Thoracic aorta (tissue), 2 donors: ENCODE data around the gene AGXT. TPM values are rescaled to one million over a fixed set of nuclear protein-coding genes. Genes with fewer than 3 reads are reported as not detected.

Source experiments
- ATAC-seq: fragments of 150-250 bp; one replicate; pipeline ENCODE4 v1.8.0; 2017; ENCODE audit warnings: low read depth; ENCODE audit not compliant: insufficient number of reproducible peaks, low FRiP score
- DNase-seq: peaks from one replicate; pipeline ENCODE4 v3.0.0-alpha.2; 2020; ENCODE audit warnings: low spot score
- H3K27ac ChIP-seq, 2 donors: fragments of 200-600 bp; sonication (generic); 1 replicate in 1 of 2; 2 replicates in 1 of 2; pipeline ENCODE4 v1.5.1; 2016; ENCODE audit warnings: mild to moderate bottlenecking in 2 of 2, moderate library complexity in 2 of 2
- H3K27me3 ChIP-seq: fragments of 200-600 bp; sonication (generic); replicated peaks from 2 replicates; pipeline ENCODE4 v1.6.0; 2016; ENCODE audit warnings: mild to moderate bottlenecking; ENCODE audit not compliant: insufficient read depth
- H3K36me3 ChIP-seq: fragments of 200-600 bp; sonication (generic); one replicate; pipeline ENCODE4 v1.5.1; 2016
- H3K4me1 ChIP-seq, 2 donors: fragments of 200-600 bp; sonication (generic); 1 replicate in 1 of 2; 2 replicates in 1 of 2; pipeline versions ENCODE4 v1.5.1 to v1.6.0; 2016; ENCODE audit warnings: low read depth in 2 of 2, mild to moderate bottlenecking in 1 of 2; ENCODE audit not compliant: control insufficient read depth in 1 of 2
- H3K4me3 ChIP-seq: fragments of 200-600 bp; sonication (generic); 2 replicates; pipeline ENCODE4 v1.5.1; 2016; ENCODE audit warnings: mild to moderate bottlenecking
- H3K9me3 ChIP-seq: fragments of 200-600 bp; sonication (generic); 2 replicates; pipeline ENCODE4 v1.5.1; 2016
- total RNA-seq, 2 donors: library from RNA; depleted of rRNA; stranded (reverse); fragments of >200 nt; gene quantifications; one replicate each; pipeline versions ENCODE4 v1.1.0 to v1.2.3, GENCODE V29; 2016
- TF ChIP-seq, protein P1 (sequence below): fragments of 200-600 bp; sonication (generic); IDR thresholded peaks from one replicate; pipeline ENCODE4 v1.5.1; 2019; ENCODE audit warnings: antibody characterized with exemption

AGXT gene
- not detected for total RNA-seq

DNA sequence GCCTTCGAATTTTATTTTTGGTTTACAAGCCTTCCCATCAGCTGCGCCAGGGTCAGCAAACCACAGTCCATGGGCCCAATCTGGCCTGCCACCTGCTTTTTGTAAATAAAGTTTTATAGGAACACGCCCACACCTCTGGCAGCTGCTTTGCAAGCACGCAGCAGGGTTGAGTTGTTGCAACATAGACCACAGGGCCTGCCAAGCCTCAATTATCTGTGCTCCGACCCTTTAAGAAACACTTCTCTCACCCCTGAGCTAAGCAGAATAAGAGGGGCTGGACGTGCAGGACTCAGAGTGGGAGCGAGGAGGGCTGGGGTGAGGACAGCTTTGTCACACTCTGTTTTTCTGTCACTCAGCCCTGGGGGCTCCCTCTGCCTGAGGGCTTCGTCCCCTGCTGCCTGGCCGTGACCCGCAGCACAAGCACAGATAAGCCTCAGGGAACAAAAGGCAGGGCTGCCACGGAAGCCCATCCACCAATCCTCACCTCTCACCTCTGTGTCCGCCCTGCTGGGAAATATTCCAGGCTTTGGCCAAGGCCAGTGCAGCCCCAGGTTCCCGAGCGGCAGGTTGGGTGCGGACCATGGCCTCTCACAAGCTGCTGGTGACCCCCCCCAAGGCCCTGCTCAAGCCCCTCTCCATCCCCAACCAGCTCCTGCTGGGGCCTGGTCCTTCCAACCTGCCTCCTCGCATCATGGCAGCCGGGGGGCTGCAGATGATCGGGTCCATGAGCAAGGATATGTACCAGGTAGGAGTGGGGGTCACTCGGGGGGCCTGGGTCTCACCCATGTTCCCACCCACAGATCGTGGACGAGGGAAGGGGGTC, at the start of gene AGXT:
Gene AGXT (plus strand): TSS at position 539 of the 823 bp plus-strand sequence. CDS start 42 bp downstream, at position 581.
- Histone ChIP-seq H3K4me3 (no peak within 1 kb of the TSS), H3K4me1 (no peaks in the 10 kb centered on the region), H3K27me3 (no peaks in the 10 kb centered on the region), H3K9me3 (no peaks in the 10 kb centered on the region), H3K36me3 (no peaks in the 10 kb centered on the region), H3K27ac (no peak within 1 kb of the TSS)
- TF ChIP-seq, protein P1, sequence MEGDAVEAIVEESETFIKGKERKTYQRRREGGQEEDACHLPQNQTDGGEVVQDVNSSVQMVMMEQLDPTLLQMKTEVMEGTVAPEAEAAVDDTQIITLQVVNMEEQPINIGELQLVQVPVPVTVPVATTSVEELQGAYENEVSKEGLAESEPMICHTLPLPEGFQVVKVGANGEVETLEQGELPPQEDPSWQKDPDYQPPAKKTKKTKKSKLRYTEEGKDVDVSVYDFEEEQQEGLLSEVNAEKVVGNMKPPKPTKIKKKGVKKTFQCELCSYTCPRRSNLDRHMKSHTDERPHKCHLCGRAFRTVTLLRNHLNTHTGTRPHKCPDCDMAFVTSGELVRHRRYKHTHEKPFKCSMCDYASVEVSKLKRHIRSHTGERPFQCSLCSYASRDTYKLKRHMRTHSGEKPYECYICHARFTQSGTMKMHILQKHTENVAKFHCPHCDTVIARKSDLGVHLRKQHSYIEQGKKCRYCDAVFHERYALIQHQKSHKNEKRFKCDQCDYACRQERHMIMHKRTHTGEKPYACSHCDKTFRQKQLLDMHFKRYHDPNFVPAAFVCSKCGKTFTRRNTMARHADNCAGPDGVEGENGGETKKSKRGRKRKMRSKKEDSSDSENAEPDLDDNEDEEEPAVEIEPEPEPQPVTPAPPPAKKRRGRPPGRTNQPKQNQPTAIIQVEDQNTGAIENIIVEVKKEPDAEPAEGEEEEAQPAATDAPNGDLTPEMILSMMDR: no peak
- no peak for ATAC-seq
- DNase-seq: no peak

DNA sequence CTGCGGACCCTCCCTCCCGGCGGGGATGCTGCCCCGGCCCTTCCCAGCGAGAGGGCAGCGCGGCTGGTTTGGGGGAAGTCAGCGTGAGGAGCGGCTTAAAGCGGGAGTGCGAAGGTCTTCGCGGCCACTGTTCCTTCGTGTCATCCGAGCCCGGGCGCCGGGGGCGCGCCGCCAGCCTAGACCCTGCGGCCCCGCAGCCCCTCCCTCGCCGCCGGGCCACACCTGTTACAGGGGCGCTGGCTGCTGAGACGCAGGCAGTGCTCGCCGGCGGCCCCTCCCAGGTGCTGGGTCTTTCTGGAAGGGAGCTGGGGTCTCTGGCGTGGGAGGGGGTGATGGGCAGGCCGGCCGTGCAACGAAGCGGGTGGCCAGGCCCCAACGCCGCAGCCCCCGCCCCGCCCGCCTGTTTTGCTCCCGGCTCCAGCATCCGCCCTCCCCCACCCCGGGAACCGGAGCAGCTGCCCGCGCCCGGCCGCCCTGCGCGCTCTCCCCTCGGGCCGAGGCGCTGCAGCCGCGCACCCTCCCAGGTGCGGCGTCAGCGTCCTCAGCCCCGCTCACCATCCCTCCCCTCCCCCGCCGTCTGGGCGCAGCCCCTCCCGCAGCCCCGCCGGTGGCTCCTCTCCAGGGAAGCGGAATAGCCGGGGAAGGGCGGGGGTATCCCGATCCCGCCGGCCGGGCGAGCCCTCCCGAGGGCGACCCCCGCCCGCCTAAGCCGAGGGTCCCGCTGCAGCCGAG, 49.3 kb upstream of the AGXT start:
- peaks cover 10 to 18% of the 10 kb centered on the region in 2 donors for H3K4me1 ChIP-seq
- H3K27ac ChIP-seq: no peak overlapping the region
- no peaks in the 10 kb centered on the region for H3K36me3 ChIP-seq
- TF ChIP-seq, protein P1: no peak
- no peaks in the 10 kb centered on the region for H3K9me3 ChIP-seq
- DNase-seq: no peak
- H3K27me3 ChIP-seq: peaks cover 28% of the 10 kb centered on the region
- peak overlapping the region; percentile 57 for H3K4me3 ChIP-seq
- no peak for ATAC-seq

DNA sequence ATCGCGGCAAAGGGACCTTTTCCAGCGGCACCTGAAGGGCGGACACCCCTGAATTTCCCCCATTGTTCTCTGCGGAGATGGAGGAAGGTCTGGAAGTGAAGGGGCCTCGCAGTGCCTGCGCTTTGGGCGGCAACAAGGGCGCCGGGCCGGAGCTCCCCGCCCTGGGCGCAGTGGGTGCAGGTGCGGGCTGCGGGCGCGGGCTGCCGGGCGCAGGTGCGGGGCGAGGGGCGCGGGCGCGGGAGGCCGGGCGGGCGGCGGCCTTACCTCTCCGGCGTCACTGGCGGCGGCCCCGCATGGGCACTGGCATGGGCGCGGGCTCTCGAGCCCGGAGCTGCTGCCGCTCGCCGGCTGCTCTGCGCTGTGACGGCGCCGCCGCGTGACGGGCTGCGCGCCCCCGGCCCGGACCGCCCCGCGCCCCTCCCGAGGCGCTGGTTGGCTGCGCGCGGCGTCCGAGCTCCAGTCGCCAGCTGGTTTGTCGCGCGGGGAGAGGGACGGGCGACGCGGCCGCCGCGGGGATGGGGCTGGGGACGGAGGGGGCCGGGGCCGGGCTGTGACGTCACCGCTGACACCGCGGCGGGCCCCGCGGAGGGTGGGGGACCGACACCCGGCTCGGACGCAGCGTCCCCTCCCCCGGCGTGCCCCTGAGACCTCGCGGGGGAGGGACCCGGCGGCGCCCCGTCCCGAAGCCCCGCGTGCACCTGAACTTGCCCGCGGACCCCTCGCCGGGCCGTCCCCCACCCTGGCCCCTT, 48.6 kb upstream of the AGXT start, which contains the start of gene KIF1A:
Gene KIF1A (minus strand): TSS at position 362 of the 749 bp plus-strand sequence. CDS start 22,467 bp downstream, outside the sequence.
- H3K27me3 ChIP-seq: peaks cover 28% of the 10 kb centered on the region
- H3K36me3 ChIP-seq: no peaks in the 10 kb centered on the region
- no peaks in the 10 kb centered on the region for H3K9me3 ChIP-seq
- H3K4me3 ChIP-seq: peak within 1 kb of the TSS; percentile 57
- DNase-seq: no peak
- peaks cover 10 to 18% of the 10 kb centered on the region in 2 donors for H3K4me1 ChIP-seq
- no peak for ATAC-seq
- no peak within 1 kb of the TSS for H3K27ac ChIP-seq
- TF ChIP-seq, protein P1: no peak

DNA sequence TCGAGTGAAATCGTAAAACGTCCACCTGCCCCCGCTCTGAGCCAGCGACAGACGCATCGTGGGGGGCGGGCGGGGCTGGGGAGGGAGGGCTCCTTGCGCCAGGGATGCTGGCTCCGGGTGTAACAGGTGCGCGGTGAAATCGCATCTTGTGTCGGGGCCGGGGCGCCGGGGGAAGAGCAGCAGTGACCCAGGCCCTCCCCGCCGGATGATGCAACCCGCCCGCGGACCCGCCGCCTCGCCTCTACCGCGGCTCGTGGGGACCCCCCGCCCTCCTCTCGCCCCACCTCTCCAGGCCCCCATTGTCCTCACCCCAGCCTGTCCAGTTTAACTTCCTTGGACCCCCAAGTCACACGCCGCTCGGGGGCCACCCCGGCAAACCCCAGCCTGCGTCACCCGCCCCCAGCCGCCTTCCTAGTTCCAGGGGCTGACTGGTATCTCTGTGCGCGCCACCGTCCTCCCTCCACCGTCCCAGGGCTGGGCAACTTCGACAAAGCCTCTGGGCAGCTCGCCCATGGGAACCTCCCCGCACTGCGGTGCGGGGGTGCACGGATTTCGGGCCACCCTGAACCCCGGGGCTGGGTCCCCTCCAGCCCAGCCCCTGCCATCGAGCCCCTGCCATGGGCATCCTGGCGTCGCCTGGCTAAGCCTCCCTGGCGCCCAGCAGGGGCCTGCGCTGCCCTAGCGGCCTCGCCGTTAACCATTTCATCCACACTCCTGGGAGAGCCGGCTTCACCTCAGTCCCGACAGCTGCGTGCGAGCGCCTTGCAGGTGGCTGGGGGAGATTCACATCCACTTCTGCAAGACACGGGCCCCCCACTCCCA, 47.8 kb upstream of the AGXT start:
- no peak for ATAC-seq
- Histone ChIP-seq H3K4me1 (peaks cover 10 to 18% of the 10 kb centered on the region in 2 donors), H3K36me3 (no peaks in the 10 kb centered on the region), H3K27me3 (peaks cover 28% of the 10 kb centered on the region), H3K27ac (no peak overlapping the region), H3K4me3 (peak overlapping the region; percentile 47), H3K9me3 (no peaks in the 10 kb centered on the region)
- DNase-seq: no peak
- TF ChIP-seq, protein P1: no peak
